Mucosa of descending colon (tissue), 3 donors: ENCODE data around the gene SCN1A. TPM values are rescaled to one million over a fixed set of nuclear protein-coding genes. Genes with fewer than 3 reads are reported as not detected.

Experiments used
- ATAC-seq: fragments of 200-7000 bp; cut with Tn5 transposase; one replicate; pipeline ENCODE4 v1.9.1; 2020; ENCODE audit warnings: mild to moderate bottlenecking, moderate library complexity
- DNase-seq, 3 donors: peaks; one replicate each; pipeline ENCODE4 v3.0.0-alpha.2; 2020
- H3K36me3 ChIP-seq: fragments of 200-600 bp; one replicate; pipeline ENCODE4 v1.8.0; 2021; ENCODE audit warnings: low read depth, mild to moderate bottlenecking
- H3K4me1 ChIP-seq: fragments of 200-600 bp; one replicate; pipeline ENCODE4 v1.8.0; 2021; ENCODE audit warnings: low read depth, mild to moderate bottlenecking
- H3K4me3 ChIP-seq: fragments of 200-600 bp; one replicate; pipeline ENCODE4 v1.8.0; 2021; ENCODE audit warnings: mild to moderate bottlenecking
- H3K9me3 ChIP-seq: fragments of 200-600 bp; one replicate; pipeline ENCODE4 v1.8.0; 2021; ENCODE audit warnings: mild to moderate bottlenecking
- CTCF ChIP-seq: fragments of 200-600 bp; IDR thresholded peaks from one replicate; pipeline ENCODE4 v1.8.0; 2022; ENCODE audit warnings: antibody characterized with exemption, mild to moderate bottlenecking
- intact Hi-C, 2 donors: fragments of 100-400 bp; cut with DNase I in 1 of 2; cut with micrococcal nuclease in 1 of 2; formaldehyde crosslinking; loops; one replicate each; pipeline versions ENCODE4 v1.11.0 to v1.11.1; 2022; cut with DNase I, micrococcal nuclease
- total RNA-seq, 3 donors: library from RNA; stranded (reverse); fragmentation: NEBNext Ultra II Directional in 2 of 3; extraction: Animal tissue kit (Norgen Biotek cat#: 25700) in 2 of 3; gene quantifications; one replicate each; pipeline versions ENCODE4 v1.2.1 to v1.2.4, GENCODE V29; 2021 to 2023
- donor health status: DM: no; HTN: no; CAD: no; lungs with moderate emphysema.
- donor health status: DM: no; HTN: no; CAD: no.
- donor health status: DM: no; HTN: yes; CAD: no.

Gene SCN1A
- total RNA-seq, 3 donors from 2014 or later: 0.82 TPM; not detected in 2

GRCh38 chr2:166154685-166155338 lies 27.0 kb upstream of the SCN1A start:
- Histone ChIP-seq H3K4me1 (no peaks in the 10 kb centered on the region), H3K4me3 (no peak overlapping the region), H3K9me3 (no peaks in the 10 kb centered on the region), H3K36me3 (no peaks in the 10 kb centered on the region)
- no peak for DNase-seq
- no peak for TF ChIP-seq CTCF
- intact Hi-C loops: no loop called here
- no peak for ATAC-seq

- DNase-seq: no peak
- Histone ChIP-seq H3K36me3 (no peaks in the 10 kb centered on the region), H3K9me3 (no peaks in the 10 kb centered on the region), H3K4me3 (no peak overlapping the region), H3K4me1 (no peaks in the 10 kb centered on the region)
- no peak for TF ChIP-seq CTCF
- no peak for ATAC-seq
- intact Hi-C loops: no loop called here
These were observed 24.2 kb upstream of the SCN1A start for GRCh38 chr2:166152064-166152463.

- no peaks in the 10 kb centered on the region for H3K36me3 ChIP-seq
- no peaks in the 10 kb centered on the region for H3K9me3 ChIP-seq
- H3K4me1 ChIP-seq: no peaks in the 10 kb centered on the region
- ATAC-seq (no peak), DNase-seq (no peak)
- no peak overlapping the region for H3K4me3 ChIP-seq
- TF ChIP-seq CTCF: no peak
- intact Hi-C loops: no loop called here
These were observed 20.9 kb upstream of the SCN1A start for GRCh38 chr2:166148500-166149400.

- no peak for TF ChIP-seq CTCF
- intact Hi-C loops: no loop called here
- DNase-seq: no peak
These were observed 20.1 kb upstream of the SCN1A start for GRCh38 chr2:166147883-166148282.

GRCh38 chr2:166144071-166144470 lies 16.3 kb upstream of the SCN1A start:
- H3K9me3 ChIP-seq: no peaks in the 10 kb centered on the region
- H3K4me1 ChIP-seq: no peaks in the 10 kb centered on the region
- TF ChIP-seq CTCF: no peak
- ATAC-seq: no peak
- no peak overlapping the region for H3K4me3 ChIP-seq
- H3K36me3 ChIP-seq: no peaks in the 10 kb centered on the region
- intact Hi-C loops: no loop called here
- no peak for DNase-seq

More at GRCh38 chr2:166147883-166148282, 20.1 kb upstream of the SCN1A start:
- Histone ChIP-seq H3K4me1 (no peaks in the 10 kb centered on the region), H3K36me3 (no peaks in the 10 kb centered on the region), H3K9me3 (no peaks in the 10 kb centered on the region), H3K4me3 (no peak overlapping the region)
- no peak for ATAC-seq
